ENCODE results near the gene MRPL10.

- TF ChIP-seq CTCF (IDR thresholded peaks at IDR 0.05) (no peak), POLR2A (IDR thresholded peaks at IDR 0.05) (no peak)
Measured at GRCh38 chr17:47816111-47816735, 15.1 kb downstream of the MRPL10 start.
